ENCODE measurements around the gene PRKCE.

GRCh38 chr2:46135228-46135855 is 483.9 kb downstream of the PRKCE start:
- no peak for TF ChIP-seq GATA3 (IDR thresholded peaks at IDR 0.05; ENCODE audit: low read depth, low read length)
- no peak for TF ChIP-seq GATA2 (IDR thresholded peaks at IDR 0.05; ENCODE audit: low read depth, low read length)
